ENCODE measurements around the gene EFCAB6. TPM values are rescaled to one million over a fixed set of nuclear protein-coding genes. Genes with fewer than 3 reads are reported as not detected.

Gene EFCAB6
- total RNA-seq, 1 experiment from 2014 or later = 2.5 TPM

- no peaks in the 10 kb centered on the region for H3K36me3 ChIP-seq (ENCODE audit: low read depth)
- H4K20me1 ChIP-seq (ENCODE audit: insufficient read depth) = no peaks in the 10 kb centered on the region
- H3K4me1 ChIP-seq (replicated peaks; ENCODE audit: insufficient read depth) = no peaks in the 10 kb centered on the region
- CTCF ChIA-PET = no interaction called here
- no peak overlapping the region for H3K4me3 ChIP-seq
- no peak for DNase-seq
- no peaks in the 10 kb centered on the region for H3K9me2 ChIP-seq (ENCODE audit: insufficient read depth)
- no peak overlapping the region for H3K4me2 ChIP-seq
- no peak for TF ChIP-seq CTCF (conservative IDR thresholded peaks at IDR 0.05)
- no peak overlapping the region for H3K27ac ChIP-seq
- BruUV-seq (replicated peaks) = no TSS peak
- H2AFZ ChIP-seq = no peak overlapping the region
- POLR2A ChIA-PET (ENCODE audit: unreplicated experiment) = no interaction called here
- H3K9me3 ChIP-seq (ENCODE audit: insufficient read depth, low read depth) = no peaks in the 10 kb centered on the region
- no peaks in the 10 kb centered on the region for H3K79me2 ChIP-seq (ENCODE audit: low read depth)
- H3K27me3 ChIP-seq (ENCODE audit: insufficient read depth, low read depth) = peaks cover 56% of the 10 kb centered on the region
- intact Hi-C loops (cut with micrococcal nuclease; ENCODE audit: unreplicated experiment) = no loop called here
- no peaks in the 10 kb centered on the region for H3F3A ChIP-seq (ENCODE audit: insufficient read depth, low read depth)
Measured at GRCh38 chr22:43852573-43853327, 40.6 kb upstream of the EFCAB6 start.

- no peaks in the 10 kb centered on the region for H3K9me2 ChIP-seq (ENCODE audit: insufficient read depth)
- no peak overlapping the region for H2AFZ ChIP-seq
- no peaks in the 10 kb centered on the region for H4K20me1 ChIP-seq (ENCODE audit: insufficient read depth)
- TF ChIP-seq CTCF (conservative IDR thresholded peaks at IDR 0.05) = no peak
- no peak for TF ChIP-seq EZH2 (IDR thresholded peaks at IDR 0.05; ENCODE audit: low read depth)
- no peak overlapping the region for H3K4me2 ChIP-seq
- no peaks in the 10 kb centered on the region for H3K36me3 ChIP-seq (ENCODE audit: low read depth)
- no peaks in the 10 kb centered on the region for H3K4me1 ChIP-seq (replicated peaks; ENCODE audit: insufficient read depth)
- intact Hi-C loops (cut with micrococcal nuclease; ENCODE audit: unreplicated experiment) = no loop called here
- H3K79me2 ChIP-seq (ENCODE audit: low read depth) = no peaks in the 10 kb centered on the region
- ChIA-PET POLR2A (ENCODE audit: unreplicated experiment) (no interaction called here), CTCF (no interaction called here)
- no peaks in the 10 kb centered on the region for H3K9me3 ChIP-seq (ENCODE audit: insufficient read depth, low read depth)
- H3K27me3 ChIP-seq (ENCODE audit: insufficient read depth, low read depth) = peaks cover 48% of the 10 kb centered on the region
- no peak overlapping the region for H3K4me3 ChIP-seq
- H3F3A ChIP-seq (ENCODE audit: insufficient read depth, low read depth) = no peaks in the 10 kb centered on the region
- BruUV-seq (replicated peaks) = no TSS peak
- H3K27ac ChIP-seq = no peak overlapping the region
- DNase-seq = no peak
Measured at GRCh38 chr22:43851979-43852307, 39.8 kb upstream of the EFCAB6 start.

GRCh38 chr22:43851058-43851978 lies 39.2 kb upstream of the EFCAB6 start:
- ChIA-PET POLR2A (ENCODE audit: unreplicated experiment) (no interaction called here), CTCF (no interaction called here)
- DNase-seq = no peak
- peaks cover 46% of the 10 kb centered on the region for H3K27me3 ChIP-seq (ENCODE audit: insufficient read depth, low read depth)
- no peaks in the 10 kb centered on the region for H3K9me3 ChIP-seq (ENCODE audit: insufficient read depth, low read depth)
- no peaks in the 10 kb centered on the region for H3K9me2 ChIP-seq (ENCODE audit: insufficient read depth)
- H3K27ac ChIP-seq = no peak overlapping the region
- H4K20me1 ChIP-seq (ENCODE audit: insufficient read depth) = no peaks in the 10 kb centered on the region
- no peaks in the 10 kb centered on the region for H3K4me1 ChIP-seq (replicated peaks; ENCODE audit: insufficient read depth)
- intact Hi-C loops (cut with micrococcal nuclease; ENCODE audit: unreplicated experiment) = no loop called here
- no peak for TF ChIP-seq EZH2 (IDR thresholded peaks at IDR 0.05; ENCODE audit: low read depth)
- no peak for TF ChIP-seq CTCF (conservative IDR thresholded peaks at IDR 0.05)
- H2AFZ ChIP-seq = no peak overlapping the region
- no peaks in the 10 kb centered on the region for H3K79me2 ChIP-seq (ENCODE audit: low read depth)
- no peaks in the 10 kb centered on the region for H3K36me3 ChIP-seq (ENCODE audit: low read depth)
- no peak overlapping the region for H3K4me3 ChIP-seq
- no peaks in the 10 kb centered on the region for H3F3A ChIP-seq (ENCODE audit: insufficient read depth, low read depth)
- H3K4me2 ChIP-seq = no peak overlapping the region
- no TSS peak for BruUV-seq (replicated peaks)

Data from PC-9 (cell line).